HG03025 (cell line): ENCODE data around the gene AGBL5.
"Not testable (repeated sequence)": the region's sequence is repeated elsewhere in the genome, so short reads cannot be mapped to it uniquely, and the experiment has no call there.

Experiments used
- ATAC-seq: cut with Tn5 transposase; IDR thresholded peaks from one replicate; pipeline ENCODE4 v1.9.1; 2021; ENCODE audit warnings: mild to moderate bottlenecking, moderate library complexity; ENCODE audit not compliant: unreplicated experiment, low FRiP score

AGBL5 gene

DNA sequence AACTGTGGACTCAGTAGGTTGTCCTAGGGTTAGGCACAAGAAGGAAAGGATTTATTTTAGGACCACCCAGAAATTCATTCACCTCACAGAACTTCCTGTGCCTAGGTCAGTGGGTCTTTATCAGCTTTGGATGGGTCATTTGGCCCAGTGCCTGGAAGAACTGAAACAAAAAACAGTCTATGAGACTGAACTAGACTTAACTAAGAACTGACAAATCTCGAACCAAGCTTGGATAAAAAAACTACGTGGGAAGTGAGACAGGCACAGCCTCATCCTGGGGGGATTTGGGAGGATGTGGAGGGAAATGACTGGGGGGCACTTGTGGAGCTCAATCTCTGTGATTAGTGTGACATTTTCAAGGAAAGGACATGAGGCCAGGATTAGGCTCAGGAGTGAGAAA is 22.3 kb downstream of the AGBL5 start:
- no peak for ATAC-seq

DNA sequence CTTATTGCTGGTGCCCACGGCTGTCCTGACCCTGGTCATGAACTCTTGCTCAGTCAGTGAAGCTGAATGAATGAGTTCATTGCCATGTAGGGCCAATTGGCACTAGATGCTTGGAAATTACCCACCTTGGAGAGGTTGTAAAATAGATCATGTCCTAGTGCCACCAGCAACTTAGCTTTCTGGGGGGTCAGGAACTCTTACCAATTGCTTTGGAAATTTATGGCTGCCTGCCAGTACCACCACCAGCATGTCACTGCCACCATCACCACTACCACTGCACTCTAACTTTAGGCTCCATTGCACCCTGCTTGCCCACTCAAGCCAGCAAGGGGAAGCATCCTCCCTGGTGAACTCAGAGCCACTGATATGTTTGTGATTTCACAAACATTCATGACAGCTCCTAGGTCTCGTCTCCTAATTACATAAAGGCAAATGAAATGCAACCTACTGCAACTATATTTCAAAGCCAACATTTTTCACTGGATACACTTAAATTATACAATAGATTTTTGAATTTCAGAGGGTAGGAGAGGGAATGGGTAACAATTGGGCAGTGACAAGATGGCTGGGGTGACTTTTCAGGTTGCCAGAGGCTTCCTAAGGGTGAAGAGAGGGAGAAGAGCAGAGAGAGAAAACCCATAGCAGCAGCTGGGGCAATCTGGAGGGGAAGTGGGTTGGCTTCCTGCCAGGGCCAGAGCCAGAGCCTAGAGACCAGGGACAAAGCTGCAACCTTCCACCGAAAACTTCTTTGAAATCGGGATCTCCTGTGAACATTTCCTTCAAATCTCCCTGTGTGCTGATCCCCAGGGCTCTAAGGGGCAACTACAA is 23.5 kb downstream of the AGBL5 start:
- ATAC-seq = no peak

DNA sequence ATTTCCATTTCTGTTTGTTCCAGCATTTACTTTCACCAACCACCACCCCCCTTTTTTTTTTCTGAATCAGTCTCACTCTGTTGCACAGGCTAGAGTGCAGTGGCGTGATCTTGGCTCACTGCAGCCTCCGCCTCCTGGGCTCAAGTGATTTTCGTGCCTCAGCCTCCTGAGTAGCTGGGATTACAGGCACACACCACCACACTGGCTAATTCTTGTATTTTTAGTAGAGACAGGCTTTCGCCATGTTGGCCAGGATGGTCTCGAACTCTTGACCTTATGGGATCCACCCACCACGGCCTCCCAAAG is 24.1 kb downstream of the AGBL5 start:
- not testable (repeated sequence) for ATAC-seq

DNA sequence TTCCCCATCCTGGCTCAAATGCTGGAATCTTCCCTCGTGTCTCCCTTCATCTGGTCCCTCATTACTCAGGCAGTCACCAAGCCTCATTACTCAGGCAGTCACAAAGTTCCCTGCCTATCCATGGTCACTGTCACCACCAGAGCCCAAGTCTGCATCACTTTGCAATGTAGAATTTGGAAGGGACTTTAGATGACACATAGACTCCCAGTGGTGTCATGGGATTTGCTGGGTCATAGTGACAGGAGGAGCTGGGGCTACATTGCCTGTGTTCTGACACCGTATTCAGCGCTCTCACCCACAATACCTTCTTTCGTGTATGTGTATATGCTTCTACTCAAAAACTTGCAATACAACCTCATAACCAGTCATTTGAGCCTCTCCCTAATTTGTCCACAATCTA is 24.9 kb downstream of the AGBL5 start:
- no peak for ATAC-seq

DNA sequence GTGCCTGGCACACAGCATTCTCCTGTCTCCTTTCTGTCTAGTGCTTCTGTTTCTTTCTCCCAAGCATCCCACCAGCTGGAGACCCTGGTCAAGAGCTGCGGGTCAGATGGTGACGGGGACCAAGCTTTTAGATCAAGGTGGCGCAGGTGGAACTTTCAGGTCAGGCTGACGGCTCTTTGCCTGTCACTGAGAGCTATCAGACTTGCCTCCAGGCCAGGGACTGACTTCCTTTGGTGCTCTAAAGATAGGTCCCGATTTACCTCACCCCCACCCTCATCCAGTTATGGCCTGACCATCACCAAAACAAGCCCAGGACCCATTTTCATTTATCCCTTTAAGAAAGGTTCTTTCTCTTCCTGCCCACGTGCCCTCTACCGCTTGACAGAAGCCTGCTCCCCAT is 25.8 kb downstream of the AGBL5 start:
- ATAC-seq = no peak

DNA sequence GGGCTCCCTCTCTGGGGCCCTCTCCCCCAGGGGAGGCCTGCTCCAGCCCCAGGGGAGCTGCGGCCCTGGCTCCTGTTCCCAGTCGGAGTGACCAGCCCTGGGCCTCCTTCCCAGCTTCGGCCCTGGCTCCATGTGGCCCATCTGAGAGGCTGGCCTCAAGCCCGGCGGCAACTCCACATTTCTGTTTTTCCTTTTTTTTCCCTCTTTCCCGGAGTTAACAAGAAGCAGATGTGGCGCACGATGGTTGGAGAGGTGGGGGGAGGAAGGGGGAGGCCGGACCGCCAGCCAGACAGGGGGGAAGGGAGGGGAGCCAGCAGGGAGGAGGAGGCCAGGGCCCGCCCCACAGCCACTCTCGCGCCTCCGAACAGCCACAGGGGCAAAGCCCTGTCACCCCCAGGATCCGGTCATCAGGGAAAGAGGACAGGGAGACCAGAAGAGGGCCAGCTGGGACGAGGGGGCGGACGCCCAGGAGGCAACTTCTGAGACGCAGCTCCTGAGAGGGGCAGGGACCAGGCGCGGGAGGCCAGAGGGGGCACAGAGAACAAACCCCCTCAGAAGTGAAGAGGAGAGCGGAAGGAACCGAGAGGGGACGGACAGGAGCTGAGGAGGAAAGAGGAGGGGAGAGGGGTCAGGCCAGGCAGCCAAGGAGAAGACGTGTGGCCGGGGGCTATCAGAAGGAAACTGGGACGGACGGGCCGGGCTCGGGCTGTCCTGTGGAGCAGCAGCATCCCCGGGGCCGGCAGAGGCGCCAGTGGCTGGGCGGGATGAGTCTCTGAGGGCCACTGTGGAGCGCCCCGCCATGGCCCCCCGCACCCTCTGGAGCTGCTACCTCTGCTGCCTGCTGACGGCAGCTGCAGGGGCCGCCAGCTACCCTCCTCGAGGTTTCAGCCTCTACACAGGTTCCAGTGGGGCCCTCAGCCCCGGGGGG is 27.1 kb downstream of the AGBL5 start, which contains the start of gene EMILIN1:
TSS of gene EMILIN1 (plus strand) at position 349 of the 928 bp plus-strand sequence. CDS start at position 800, 451 bp downstream.
- no peak for ATAC-seq

DNA sequence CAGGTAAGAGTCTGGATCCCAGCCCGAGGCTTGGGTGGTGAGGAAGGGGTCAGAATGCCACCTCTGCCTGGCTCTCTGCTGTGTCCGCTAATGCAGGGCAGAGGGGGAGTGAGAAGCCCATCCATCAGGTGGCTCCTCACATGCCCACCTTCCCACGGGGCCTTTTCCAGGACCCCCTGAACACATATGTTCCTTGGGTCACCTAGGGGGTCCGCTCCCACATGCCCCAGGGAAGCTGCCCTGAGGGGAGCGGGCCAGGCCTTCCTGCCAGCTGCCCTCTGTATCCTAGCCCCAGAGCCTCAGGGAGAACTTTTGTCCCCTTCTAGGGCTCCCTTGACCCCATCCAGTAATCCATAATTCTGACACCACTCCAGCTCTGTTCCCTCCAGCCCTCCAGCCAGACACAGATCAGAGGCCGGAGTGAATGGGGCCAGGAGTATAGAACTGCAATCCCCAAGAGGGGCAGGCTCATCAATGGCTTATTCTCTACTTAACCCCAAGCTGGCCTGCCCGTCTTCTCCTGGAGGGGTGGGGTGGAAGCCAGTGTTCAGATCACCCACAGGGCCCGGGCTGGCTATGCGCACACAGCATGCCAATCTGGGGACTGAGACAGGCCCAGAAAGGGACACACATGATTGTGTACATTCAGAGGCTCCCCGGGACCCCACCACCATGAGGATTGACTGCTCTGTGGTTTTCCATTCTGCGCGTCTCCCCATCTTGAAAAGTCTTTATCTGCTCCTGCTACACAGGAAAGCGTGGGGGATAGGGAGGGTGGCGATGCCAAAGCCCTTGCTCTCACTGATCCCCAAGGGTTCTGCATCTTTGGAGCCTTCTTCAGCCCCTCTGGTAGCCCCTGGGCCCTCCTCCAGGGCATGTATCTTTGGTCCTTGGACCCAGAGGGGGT is 28.0 kb downstream of the AGBL5 start:
- ATAC-seq = no peak

DNA sequence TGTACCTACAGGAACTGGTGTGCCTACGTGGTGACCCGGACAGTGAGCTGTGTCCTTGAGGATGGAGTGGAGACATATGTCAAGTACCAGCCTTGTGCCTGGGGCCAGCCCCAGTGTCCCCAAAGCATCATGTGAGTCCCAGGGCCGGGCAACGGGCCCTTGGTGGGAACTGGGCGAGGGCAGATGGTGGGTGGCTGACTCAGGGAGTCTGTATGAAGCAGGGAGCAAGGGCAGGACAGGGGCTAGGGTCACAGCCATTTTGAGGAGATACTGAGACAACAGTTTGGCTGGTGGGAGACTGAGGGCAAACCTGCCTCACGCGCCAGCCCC is 28.6 kb downstream of the AGBL5 start:
- ATAC-seq = no peak

DNA sequence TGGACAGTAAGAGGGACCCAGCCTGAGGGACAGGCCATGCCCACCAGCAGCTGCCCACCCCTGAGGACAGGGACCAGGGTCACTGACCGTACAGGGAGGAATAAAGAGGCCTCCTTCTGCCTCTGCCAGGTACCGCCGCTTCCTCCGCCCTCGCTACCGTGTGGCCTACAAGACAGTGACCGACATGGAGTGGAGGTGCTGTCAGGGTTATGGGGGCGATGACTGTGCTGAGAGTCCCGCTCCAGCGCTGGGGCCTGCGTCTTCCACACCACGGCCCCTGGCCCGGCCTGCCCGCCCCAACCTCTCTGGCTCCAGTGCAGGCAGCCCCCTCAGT is 29.1 kb downstream of the AGBL5 start:
- ATAC-seq = no peak

DNA sequence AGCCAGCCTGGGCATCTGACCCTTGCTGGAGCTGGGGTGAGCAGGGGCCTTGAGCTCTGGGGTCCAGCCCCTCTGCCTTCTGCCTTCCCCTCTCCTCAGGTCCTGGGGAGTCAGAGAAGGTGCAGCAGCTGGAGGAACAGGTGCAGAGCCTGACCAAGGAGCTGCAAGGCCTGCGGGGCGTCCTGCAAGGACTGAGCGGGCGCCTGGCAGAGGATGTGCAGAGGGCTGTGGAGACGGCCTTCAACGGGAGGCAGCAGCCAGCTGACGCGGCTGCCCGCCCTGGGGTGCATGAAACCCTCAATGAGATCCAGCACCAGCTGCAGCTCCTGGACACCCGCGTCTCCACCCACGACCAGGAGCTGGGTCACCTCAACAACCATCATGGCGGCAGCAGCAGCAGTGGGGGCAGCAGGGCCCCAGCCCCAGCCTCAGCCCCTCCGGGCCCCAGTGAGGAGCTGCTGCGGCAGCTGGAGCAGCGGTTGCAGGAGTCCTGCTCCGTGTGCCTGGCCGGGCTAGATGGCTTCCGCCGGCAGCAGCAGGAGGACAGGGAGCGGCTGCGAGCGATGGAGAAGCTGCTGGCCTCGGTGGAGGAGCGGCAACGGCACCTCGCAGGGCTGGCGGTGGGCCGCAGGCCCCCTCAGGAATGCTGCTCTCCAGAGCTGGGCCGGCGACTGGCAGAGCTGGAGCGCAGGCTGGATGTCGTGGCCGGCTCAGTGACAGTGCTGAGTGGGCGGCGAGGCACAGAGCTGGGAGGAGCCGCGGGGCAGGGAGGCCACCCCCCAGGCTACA is 30.7 kb downstream of the AGBL5 start:
- ATAC-seq = no peak

DNA sequence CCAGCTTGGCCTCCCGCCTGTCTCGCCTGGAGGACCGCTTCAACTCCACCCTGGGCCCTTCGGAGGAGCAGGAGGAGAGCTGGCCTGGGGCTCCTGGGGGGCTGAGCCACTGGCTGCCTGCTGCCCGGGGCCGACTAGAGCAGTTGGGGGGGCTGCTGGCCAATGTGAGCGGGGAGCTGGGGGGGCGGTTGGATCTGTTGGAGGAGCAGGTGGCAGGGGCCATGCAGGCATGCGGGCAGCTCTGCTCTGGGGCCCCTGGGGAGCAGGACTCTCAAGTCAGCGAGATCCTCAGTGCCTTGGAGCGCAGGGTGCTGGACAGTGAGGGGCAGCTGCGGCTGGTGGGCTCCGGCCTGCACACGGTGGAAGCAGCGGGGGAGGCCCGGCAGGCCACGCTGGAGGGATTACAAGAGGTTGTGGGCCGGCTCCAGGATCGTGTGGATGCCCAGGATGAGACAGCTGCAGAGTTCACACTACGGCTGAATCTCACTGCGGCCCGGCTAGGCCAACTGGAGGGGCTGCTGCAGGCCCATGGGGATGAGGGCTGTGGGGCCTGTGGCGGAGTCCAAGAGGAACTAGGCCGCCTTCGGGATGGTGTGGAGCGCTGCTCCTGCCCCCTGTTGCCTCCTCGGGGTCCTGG is 31.4 kb downstream of the AGBL5 start:
- ATAC-seq = no peak

DNA sequence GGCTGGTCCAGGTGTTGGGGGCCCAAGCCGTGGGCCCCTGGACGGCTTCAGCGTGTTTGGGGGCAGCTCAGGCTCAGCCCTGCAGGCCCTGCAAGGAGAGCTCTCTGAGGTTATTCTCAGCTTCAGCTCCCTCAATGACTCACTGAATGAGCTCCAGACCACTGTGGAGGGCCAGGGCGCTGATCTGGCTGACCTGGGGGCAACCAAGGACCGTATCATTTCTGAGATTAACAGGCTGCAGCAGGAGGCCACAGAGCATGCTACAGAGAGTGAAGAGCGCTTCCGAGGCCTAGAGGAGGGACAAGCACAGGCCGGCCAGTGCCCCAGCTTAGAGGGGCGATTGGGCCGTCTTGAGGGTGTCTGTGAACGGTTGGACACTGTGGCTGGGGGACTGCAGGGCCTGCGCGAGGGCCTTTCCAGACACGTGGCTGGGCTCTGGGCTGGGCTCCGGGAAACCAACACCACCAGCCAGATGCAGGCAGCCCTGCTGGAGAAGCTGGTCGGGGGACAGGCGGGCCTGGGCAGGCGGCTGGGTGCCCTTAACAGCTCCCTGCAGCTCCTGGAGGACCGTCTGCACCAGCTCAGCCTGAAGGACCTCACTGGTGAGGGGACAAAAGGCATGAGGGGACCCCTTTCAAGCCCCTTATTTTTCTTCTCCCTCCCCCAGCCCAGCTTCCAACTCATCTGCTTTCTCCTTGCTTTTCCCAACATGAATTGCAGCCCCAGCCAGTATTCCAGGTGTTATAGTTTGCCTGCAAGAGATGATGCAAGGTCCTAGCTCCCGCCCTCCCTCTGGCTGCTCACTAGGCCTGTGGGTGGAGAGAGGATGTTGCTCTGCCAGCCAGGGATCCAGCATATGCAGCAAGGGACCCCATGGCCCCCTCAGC is 32.2 kb downstream of the AGBL5 start:
- no peak for ATAC-seq

DNA sequence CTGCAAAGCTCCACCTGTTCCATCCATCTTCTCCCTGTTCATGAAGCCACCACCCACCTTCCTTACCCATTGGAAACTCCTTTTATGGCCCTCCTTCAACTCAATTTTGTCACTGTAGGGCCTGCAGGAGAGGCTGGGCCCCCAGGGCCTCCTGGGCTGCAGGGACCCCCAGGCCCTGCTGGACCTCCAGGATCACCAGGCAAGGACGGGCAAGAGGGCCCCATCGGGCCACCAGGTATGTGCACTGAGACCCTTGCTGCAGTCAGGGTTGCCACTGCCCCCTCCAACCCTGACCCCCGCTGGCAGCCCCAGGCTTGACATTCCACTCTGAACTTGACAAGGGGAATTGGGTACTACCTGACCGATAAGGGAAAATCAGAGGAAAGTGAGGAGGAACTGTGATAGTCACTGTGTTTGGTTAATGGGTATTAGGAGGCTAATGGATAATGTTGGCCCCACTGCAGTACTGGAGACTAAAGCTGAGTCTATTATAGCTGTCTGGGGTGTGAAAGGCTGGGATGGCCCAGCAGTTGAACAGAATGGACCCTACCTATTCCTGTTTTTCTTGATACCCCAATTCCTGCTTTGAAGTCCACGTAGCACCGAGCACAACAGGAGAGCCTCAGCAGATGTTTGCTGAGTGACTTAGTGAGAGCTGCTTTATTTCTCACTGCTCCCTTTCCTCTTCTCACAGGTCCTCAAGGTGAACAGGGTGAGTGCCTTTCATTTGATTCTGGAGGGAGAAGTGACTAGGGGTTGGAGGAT is 33.0 kb downstream of the AGBL5 start:
- ATAC-seq = no peak

DNA sequence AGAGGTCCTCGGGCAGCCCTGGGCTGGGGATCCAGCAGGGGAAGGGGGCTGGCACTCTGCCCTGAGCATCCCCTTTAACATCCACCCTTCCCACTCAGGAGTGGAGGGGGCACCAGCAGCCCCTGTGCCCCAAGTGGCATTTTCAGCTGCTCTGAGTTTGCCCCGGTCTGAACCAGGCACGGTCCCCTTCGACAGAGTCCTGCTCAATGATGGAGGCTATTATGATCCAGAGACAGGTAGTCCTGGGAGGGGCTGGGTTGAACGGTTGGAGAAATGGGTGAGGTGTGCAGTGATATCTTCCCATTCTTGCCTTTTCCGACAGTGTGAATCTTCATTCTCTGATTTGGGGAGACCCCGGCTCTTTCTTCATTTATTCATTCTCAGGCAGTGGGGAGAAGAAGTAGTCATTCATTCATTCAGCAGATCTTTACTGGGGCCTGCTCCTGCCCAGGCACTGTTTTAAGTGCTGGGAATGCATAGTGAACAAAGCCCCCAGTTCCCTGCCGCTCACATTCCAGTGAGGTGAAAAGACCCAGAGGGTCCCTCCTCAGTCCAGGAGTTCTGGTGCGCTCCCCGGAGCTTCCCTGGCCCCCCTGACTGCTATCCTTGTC is 33.7 kb downstream of the AGBL5 start:
- ATAC-seq = no peak

DNA sequence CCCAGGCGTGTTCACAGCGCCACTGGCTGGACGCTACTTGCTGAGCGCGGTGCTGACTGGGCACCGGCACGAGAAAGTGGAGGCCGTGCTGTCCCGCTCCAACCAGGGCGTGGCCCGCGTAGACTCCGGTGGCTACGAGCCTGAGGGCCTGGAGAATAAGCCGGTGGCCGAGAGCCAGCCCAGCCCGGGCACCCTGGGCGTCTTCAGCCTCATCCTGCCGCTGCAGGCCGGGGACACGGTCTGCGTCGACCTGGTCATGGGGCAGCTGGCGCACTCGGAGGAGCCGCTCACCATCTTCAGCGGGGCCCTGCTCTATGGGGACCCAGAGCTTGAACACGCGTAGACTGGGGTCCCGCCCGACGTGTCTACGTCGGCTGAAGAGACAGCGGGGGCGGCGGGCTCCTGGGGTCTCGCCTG is 34.2 kb downstream of the AGBL5 start:
- peak; percentile 7 for ATAC-seq

DNA sequence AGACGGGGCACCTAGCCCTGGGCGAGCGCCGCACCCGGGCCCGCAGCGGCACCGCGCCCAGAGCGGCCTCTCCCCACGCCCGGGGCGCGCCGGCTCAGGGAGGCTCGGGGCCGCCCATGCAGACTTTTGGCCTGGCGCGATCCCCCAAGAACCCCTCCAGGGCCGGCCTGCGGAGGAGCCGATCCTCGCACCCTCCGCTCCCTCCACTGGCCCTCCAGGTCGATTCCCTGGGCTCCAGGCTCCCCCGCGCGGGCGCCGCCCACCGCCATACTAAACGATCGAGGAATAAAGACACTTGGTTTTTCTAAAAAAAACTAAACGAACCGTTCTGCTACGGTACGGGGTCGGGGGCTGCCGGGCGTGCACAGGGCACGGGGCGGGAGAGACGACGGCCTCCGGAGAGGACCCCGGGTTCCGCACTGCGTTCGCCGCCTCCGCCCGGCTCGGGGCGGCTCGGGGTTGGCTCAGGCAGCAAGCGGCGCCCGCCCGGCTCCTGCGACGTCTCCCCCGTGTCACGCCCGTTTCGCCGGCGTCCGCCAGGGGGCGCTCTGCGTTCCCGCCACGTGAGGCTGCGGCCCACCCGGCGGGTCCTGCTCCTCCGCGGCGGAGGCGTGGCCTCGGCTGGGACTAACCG is 34.7 kb downstream of the AGBL5 start:
- ATAC-seq = peak; percentile 81
